WTC11 (cell line): ENCODE measurements around the gene NDRG4. TPM values are rescaled to one million over a fixed set of nuclear protein-coding genes. Genes with fewer than 3 reads are reported as not detected.
A peak's percentile ranks its signal among the peaks of the same experiment; 100 is the strongest.

Experiments used
- ATAC-seq: fragments of 200-7000 bp; cut with Tn5 transposase; 2 replicates; pipeline ENCODE4 v1.10.0; 2021; ENCODE audit warnings: mild to moderate bottlenecking, moderate library complexity
- CTCF ChIA-PET: fragments of 300-600 bp; sonication (Branson Sonifier 250); formaldehyde crosslinking; loops from one replicate; lab custom pipeline; 2021; ENCODE audit warnings: antibody characterized with exemption; lab: Charles Lee
- POLR2A ChIA-PET: fragments of 350-600 bp; sonication (Branson Sonifier 250); formaldehyde crosslinking; loops from one replicate; lab custom pipeline; 2021; ENCODE audit warnings: antibody characterized with exemption; lab: Charles Lee
- DNase-seq: peaks from one replicate; pipeline ENCODE4 v3.0.0; 2021; ENCODE audit warnings: low spot score
- H3K27ac Mint-ChIP-seq: 2 replicates; pipeline ENCODE4 v1.8.0; 2021; ENCODE audit warnings: mixed read lengths
- H3K27me3 Mint-ChIP-seq: 2 replicates; pipeline ENCODE4 v1.8.0; 2021; ENCODE audit warnings: low read depth, mild to moderate bottlenecking, moderate library complexity, mixed read lengths
- H3K36me3 Mint-ChIP-seq: 2 replicates; pipeline ENCODE4 v1.8.0; 2021; ENCODE audit warnings: mixed read lengths
- H3K4me1 Mint-ChIP-seq: 2 replicates; pipeline ENCODE4 v1.8.0; 2022; ENCODE audit warnings: mixed read lengths
- H3K4me3 Mint-ChIP-seq: 2 replicates; pipeline ENCODE4 v1.8.0; 2021; ENCODE audit warnings: mild to moderate bottlenecking, moderate library complexity, mixed read lengths
- H3K9me3 Mint-ChIP-seq: 2 replicates; pipeline ENCODE4 v1.8.0; 2021; ENCODE audit warnings: mixed read lengths
- ATF1 ChIP-seq: sonication (generic); formaldehyde crosslinking; IDR thresholded peaks from 2 replicates; pipeline ENCODE4 v1.8.1; 2023; ENCODE audit warnings: mild to moderate bottlenecking, moderate library complexity, missing genetic modification reagents
- CBFB ChIP-seq: sonication (generic); formaldehyde crosslinking; IDR thresholded peaks from 2 replicates; pipeline ENCODE4 v1.8.1; 2022; ENCODE audit warnings: mild to moderate bottlenecking, low read depth, missing genetic modification reagents
- CREB1 ChIP-seq: sonication (generic); formaldehyde crosslinking; IDR thresholded peaks from 2 replicates; pipeline ENCODE4 v1.8.0; 2023; ENCODE audit warnings: mild to moderate bottlenecking, missing genetic modification reagents
- CREM ChIP-seq: sonication (generic); formaldehyde crosslinking; IDR thresholded peaks from 2 replicates; pipeline ENCODE4 v1.8.1; 2022; ENCODE audit warnings: mild to moderate bottlenecking, missing genetic modification reagents, moderate library complexity
- EMX1 ChIP-seq: fragments of 250-450 bp; sonication (Bioruptor Pico); IDR thresholded peaks from 2 replicates; pipeline ENCODE4 v1.8.0; 2021; ENCODE audit warnings: mild to moderate bottlenecking
- ESRRA ChIP-seq: sonication (generic); formaldehyde crosslinking; IDR thresholded peaks from 2 replicates; pipeline ENCODE4 v1.8.1; 2022; ENCODE audit warnings: mild to moderate bottlenecking, missing genetic modification reagents, borderline replicate concordance
- KAT7 ChIP-seq: sonication (generic); formaldehyde crosslinking; IDR thresholded peaks from 2 replicates; pipeline ENCODE4 v1.8.1; 2023; ENCODE audit warnings: missing genetic modification reagents, mild to moderate bottlenecking, borderline replicate concordance
- MXD4 ChIP-seq: fragments of 250-450 bp; sonication (Bioruptor Pico); IDR thresholded peaks from 2 replicates; pipeline ENCODE4 v1.8.0; 2021; ENCODE audit warnings: mild to moderate bottlenecking, moderate library complexity, borderline replicate concordance
- MYBL2 ChIP-seq: sonication (generic); formaldehyde crosslinking; IDR thresholded peaks from 2 replicates; pipeline ENCODE4 v1.8.1; 2023; ENCODE audit warnings: mild to moderate bottlenecking, moderate library complexity, missing genetic modification reagents
- RELA ChIP-seq: sonication (generic); formaldehyde crosslinking; IDR thresholded peaks from 2 replicates; pipeline ENCODE4 v1.8.1; 2022; ENCODE audit warnings: missing genetic modification reagents, mild to moderate bottlenecking, borderline replicate concordance
- RORB ChIP-seq: fragments of 250-450 bp; sonication (Bioruptor Pico); IDR thresholded peaks from 2 replicates; pipeline ENCODE4 v1.9.0; 2021; ENCODE audit warnings: mild to moderate bottlenecking
- SMAD3 ChIP-seq: sonication (generic); formaldehyde crosslinking; IDR thresholded peaks from 2 replicates; pipeline ENCODE4 v1.8.0; 2022; ENCODE audit warnings: missing genetic modification reagents, mild to moderate bottlenecking, borderline replicate concordance
- SP1 ChIP-seq: sonication (generic); formaldehyde crosslinking; conservative IDR thresholded peaks from 2 replicates; pipeline ENCODE4 v1.8.1; 2022; ENCODE audit warnings: missing genetic modification reagents
- TEAD1 ChIP-seq: sonication (generic); formaldehyde crosslinking; IDR thresholded peaks from 2 replicates; pipeline ENCODE4 v1.8.0; 2022; ENCODE audit warnings: mild to moderate bottlenecking, missing genetic modification reagents
- TEAD4 ChIP-seq: sonication (generic); formaldehyde crosslinking; IDR thresholded peaks from 2 replicates; pipeline ENCODE4 v1.8.0; 2022; ENCODE audit warnings: mild to moderate bottlenecking, missing genetic modification reagents
- ZBTB21 ChIP-seq: sonication (generic); formaldehyde crosslinking; IDR thresholded peaks from 2 replicates; pipeline ENCODE4 v1.8.1; 2023; ENCODE audit warnings: mild to moderate bottlenecking, missing genetic modification reagents, borderline replicate concordance
- ZNF396 ChIP-seq: fragments of 250-450 bp; sonication (Bioruptor Pico); IDR thresholded peaks from 2 replicates; pipeline ENCODE4 v1.8.0; 2021; ENCODE audit warnings: mild to moderate bottlenecking, moderate library complexity, borderline replicate concordance
- total RNA-seq: library from RNA; stranded (reverse); gene quantifications from 3 replicates; pipeline ENCODE4 v1.2.3, GENCODE V29; 2021
- TF ChIP-seq, protein P1 (sequence below): fragments of 250-450 bp; sonication (Bioruptor Pico); conservative IDR thresholded peaks from 2 replicates; pipeline ENCODE4 v1.9.0; 2021; ENCODE audit warnings: mild to moderate bottlenecking
- TF ChIP-seq, protein P2 (sequence below): sonication (generic); formaldehyde crosslinking; IDR thresholded peaks from 2 replicates; pipeline ENCODE4 v1.8.0; 2023; ENCODE audit warnings: missing genetic modification reagents, mild to moderate bottlenecking, borderline replicate concordance
- TF ChIP-seq, protein P3 (sequence below): sonication (generic); formaldehyde crosslinking; IDR thresholded peaks from 2 replicates; pipeline ENCODE4 v1.8.1; 2022; ENCODE audit warnings: low read depth, mild to moderate bottlenecking, moderate library complexity, missing genetic modification reagents, borderline replicate concordance
- TF ChIP-seq, protein P4 (sequence below): fragments of 250-450 bp; sonication (Bioruptor Pico); IDR thresholded peaks from 2 replicates; pipeline ENCODE4 v1.9.0; 2021; ENCODE audit warnings: mild to moderate bottlenecking
- TF ChIP-seq, protein P5 (sequence below): sonication (generic); formaldehyde crosslinking; IDR thresholded peaks from 2 replicates; pipeline ENCODE4 v1.8.1; 2023; ENCODE audit warnings: mild to moderate bottlenecking, missing genetic modification reagents, moderate library complexity

The NDRG4 gene
- total RNA-seq, 1 experiment from 2014 or later = 20.5 TPM

DNA sequence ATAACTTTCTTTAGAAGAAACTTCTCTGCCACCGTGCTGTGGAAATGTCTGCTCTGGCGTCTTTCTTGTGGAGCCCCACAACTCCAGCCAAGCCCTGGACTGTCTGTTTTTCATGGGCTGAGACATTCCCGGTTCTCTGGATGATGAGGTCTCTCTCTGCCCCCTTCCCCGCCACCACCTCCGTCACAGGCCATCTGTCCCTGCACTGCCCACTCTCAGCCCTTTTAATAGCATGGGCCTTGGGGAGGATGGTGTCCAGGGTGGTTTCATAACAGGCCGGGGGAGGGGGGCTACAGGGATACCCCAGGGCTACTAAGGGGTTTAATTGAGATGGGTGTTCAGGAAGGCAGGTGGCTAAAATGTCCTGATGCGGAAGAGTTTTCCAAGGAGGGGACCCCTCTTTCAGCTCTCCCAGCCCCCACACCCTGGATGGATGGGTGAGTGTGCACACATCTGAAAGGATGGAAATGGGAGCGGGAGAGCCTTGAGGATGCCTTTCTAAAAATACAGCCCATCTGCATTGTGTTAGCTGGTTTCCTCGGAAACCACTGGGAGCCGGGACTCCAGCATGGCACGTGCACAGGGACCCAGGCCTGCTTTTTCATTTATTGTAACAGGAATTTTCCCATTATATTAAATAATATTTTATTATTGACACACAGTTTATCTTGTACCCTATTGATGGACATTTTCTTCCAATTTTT, 14.6 kb upstream of the NDRG4 start (continued):
- TF ChIP-seq, protein P1, sequence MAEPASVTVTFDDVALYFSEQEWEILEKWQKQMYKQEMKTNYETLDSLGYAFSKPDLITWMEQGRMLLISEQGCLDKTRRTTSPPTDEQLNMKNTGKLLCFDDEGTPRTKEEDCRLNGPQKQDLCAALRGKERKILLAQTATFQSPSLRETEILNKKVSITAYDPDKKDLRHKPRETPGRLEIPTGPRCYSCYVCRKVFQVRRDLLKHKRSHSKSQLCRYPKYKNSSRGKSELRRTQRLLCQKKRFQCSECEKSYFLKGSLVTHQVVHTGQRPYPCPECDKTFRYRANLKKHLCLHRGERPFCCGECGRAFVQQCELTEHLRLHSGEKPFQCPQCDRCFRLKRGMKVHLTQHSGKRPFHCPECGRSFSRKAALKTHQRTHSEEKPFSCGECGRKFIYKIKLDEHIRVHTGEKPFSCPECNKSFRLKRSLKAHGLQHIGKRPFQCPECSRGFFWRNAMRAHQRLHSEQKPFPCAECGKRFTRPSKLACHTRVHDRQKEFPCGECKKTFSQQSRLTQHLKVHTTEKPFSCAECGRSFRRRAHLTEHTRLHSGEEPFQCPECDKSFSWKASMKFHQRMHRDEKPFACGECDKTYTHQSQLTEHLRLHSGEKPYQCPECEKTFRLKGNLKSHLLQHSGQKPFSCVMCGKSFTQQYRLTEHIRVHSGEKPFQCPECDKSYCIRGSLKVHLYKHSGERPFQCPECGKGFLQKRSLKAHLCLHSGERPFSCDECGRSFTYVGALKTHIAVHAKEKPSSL = no peak
- no peak for TF ChIP-seq EMX1 (CRISPR knock-in tag)
- no peak for TF ChIP-seq MXD4 (CRISPR knock-in tag)
- TF ChIP-seq RELA (CRISPR knock-in tag) = no peak
- no peak for TF ChIP-seq SMAD3
- TF ChIP-seq, all 79 proteins: peak for 0

DNA sequence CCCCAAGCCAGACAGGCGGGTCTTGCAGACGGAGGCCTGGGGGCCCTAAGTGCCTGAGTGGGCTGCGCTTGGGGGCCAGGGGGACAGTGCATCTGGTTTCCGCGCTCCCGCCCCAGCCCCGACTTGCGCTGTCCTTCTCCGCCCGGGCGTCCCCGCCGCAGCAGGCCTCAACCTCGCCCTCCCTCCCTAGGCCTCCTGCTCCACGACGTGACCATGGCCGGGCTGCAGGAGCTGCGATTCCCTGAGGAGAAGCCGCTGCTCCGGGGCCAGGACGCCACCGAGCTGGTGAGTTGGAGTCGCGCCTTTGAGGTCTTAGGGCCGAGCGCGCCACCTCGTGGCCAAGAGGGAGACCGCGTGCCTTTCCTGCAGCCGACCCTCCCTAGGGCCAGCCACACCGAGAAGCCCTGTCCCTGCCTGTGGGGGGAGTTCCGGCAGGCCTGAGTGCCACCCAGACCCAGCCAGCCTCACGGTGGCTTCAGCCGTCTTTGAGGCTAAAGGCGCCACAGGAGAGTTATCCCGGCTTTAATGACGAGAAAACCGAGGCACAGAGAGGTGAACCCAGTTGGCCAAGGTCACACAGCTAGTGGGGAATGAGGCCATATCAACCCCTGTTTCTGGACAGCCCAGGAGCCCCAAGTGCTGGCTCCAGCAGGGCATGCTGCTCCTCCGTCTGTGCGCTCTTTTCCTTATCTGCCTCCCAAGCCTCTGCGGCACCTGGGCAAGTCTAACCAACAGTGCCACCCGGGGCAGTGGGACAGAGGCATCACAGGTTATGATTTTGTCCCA, 12.2 kb upstream of the NDRG4 start:
- peak; percentile 94 for DNase-seq
- Mint-ChIP-seq H3K4me3 (no peak overlapping the region), H3K36me3 (no peaks in the 10 kb centered on the region), H3K4me1 (peaks cover 5% of the 10 kb centered on the region), H3K27me3 (peaks cover 7% of the 10 kb centered on the region), H3K9me3 (no peaks in the 10 kb centered on the region), H3K27ac (no peak overlapping the region)
- POLR2A ChIA-PET = interaction anchor here (1.0 to 1.6 kb wide), 4 partner anchors 12 to 188 kb away, joined by 3 to 6 read pairs (median 4); partner anchors contain the start of gene NDRG4
- CTCF ChIA-PET = interaction anchor here (0.6 to 5.1 kb wide), 37 partner anchors 12 to 463 kb away, joined by 3 to 122 read pairs (median 4); partner anchors contain the start of genes CFAP20, GINS3, NDRG4 and SLC38A7
- ATAC-seq = peak; percentile 94
- TF ChIP-seq TEAD4 (CRISPR knock-in tag) = no peak
- TF ChIP-seq RORB = no peak
- TF ChIP-seq, protein P2, sequence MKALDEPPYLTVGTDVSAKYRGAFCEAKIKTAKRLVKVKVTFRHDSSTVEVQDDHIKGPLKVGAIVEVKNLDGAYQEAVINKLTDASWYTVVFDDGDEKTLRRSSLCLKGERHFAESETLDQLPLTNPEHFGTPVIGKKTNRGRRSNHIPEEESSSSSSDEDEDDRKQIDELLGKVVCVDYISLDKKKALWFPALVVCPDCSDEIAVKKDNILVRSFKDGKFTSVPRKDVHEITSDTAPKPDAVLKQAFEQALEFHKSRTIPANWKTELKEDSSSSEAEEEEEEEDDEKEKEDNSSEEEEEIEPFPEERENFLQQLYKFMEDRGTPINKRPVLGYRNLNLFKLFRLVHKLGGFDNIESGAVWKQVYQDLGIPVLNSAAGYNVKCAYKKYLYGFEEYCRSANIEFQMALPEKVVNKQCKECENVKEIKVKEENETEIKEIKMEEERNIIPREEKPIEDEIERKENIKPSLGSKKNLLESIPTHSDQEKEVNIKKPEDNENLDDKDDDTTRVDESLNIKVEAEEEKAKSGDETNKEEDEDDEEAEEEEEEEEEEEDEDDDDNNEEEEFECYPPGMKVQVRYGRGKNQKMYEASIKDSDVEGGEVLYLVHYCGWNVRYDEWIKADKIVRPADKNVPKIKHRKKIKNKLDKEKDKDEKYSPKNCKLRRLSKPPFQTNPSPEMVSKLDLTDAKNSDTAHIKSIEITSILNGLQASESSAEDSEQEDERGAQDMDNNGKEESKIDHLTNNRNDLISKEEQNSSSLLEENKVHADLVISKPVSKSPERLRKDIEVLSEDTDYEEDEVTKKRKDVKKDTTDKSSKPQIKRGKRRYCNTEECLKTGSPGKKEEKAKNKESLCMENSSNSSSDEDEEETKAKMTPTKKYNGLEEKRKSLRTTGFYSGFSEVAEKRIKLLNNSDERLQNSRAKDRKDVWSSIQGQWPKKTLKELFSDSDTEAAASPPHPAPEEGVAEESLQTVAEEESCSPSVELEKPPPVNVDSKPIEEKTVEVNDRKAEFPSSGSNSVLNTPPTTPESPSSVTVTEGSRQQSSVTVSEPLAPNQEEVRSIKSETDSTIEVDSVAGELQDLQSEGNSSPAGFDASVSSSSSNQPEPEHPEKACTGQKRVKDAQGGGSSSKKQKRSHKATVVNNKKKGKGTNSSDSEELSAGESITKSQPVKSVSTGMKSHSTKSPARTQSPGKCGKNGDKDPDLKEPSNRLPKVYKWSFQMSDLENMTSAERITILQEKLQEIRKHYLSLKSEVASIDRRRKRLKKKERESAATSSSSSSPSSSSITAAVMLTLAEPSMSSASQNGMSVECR (CRISPR knock-in tag) = no peak
- peak; percentile 69; the same call in 1 of the 2 replicates for TF ChIP-seq ZBTB21
- TF ChIP-seq MYBL2 (CRISPR knock-in tag) = 0 out of 2 replicates have a peak, but pooled peaks have one; percentile 34
- no peak for TF ChIP-seq KAT7
- 0 out of 2 replicates have a peak, but pooled peaks have one; percentile 56 for TF ChIP-seq CREB1 (CRISPR knock-in tag)
- TF ChIP-seq, protein P3, sequence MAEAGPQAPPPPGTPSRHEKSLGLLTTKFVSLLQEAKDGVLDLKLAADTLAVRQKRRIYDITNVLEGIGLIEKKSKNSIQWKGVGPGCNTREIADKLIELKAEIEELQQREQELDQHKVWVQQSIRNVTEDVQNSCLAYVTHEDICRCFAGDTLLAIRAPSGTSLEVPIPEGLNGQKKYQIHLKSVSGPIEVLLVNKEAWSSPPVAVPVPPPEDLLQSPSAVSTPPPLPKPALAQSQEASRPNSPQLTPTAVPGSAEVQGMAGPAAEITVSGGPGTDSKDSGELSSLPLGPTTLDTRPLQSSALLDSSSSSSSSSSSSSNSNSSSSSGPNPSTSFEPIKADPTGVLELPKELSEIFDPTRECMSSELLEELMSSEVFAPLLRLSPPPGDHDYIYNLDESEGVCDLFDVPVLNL (CRISPR knock-in tag) = no peak
- TF ChIP-seq CBFB = no peak
- 0 out of 2 replicates have a peak, but pooled peaks have one; percentile 53 for TF ChIP-seq CREM
- TF ChIP-seq, protein P4, sequence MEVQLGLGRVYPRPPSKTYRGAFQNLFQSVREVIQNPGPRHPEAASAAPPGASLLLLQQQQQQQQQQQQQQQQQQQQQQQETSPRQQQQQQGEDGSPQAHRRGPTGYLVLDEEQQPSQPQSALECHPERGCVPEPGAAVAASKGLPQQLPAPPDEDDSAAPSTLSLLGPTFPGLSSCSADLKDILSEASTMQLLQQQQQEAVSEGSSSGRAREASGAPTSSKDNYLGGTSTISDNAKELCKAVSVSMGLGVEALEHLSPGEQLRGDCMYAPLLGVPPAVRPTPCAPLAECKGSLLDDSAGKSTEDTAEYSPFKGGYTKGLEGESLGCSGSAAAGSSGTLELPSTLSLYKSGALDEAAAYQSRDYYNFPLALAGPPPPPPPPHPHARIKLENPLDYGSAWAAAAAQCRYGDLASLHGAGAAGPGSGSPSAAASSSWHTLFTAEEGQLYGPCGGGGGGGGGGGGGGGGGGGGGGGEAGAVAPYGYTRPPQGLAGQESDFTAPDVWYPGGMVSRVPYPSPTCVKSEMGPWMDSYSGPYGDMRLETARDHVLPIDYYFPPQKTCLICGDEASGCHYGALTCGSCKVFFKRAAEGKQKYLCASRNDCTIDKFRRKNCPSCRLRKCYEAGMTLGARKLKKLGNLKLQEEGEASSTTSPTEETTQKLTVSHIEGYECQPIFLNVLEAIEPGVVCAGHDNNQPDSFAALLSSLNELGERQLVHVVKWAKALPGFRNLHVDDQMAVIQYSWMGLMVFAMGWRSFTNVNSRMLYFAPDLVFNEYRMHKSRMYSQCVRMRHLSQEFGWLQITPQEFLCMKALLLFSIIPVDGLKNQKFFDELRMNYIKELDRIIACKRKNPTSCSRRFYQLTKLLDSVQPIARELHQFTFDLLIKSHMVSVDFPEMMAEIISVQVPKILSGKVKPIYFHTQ (CRISPR knock-in tag) = no peak
- no peak for TF ChIP-seq ATF1
- no peak for TF ChIP-seq ESRRA (CRISPR knock-in tag)
- peak; percentile 57; the same call in 1 of the 2 replicates for TF ChIP-seq SP1 (CRISPR knock-in tag)
- peak; percentile 77; the same call in 1 of the 2 replicates for TF ChIP-seq TEAD1 (CRISPR knock-in tag)
- TF ChIP-seq, protein P5, sequence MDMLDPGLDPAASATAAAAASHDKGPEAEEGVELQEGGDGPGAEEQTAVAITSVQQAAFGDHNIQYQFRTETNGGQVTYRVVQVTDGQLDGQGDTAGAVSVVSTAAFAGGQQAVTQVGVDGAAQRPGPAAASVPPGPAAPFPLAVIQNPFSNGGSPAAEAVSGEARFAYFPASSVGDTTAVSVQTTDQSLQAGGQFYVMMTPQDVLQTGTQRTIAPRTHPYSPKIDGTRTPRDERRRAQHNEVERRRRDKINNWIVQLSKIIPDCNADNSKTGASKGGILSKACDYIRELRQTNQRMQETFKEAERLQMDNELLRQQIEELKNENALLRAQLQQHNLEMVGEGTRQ = peak; percentile 39; the same call in 1 of the 2 replicates
- no peak for TF ChIP-seq ZNF396 (CRISPR knock-in tag)
